DMS153 treated with DMSO at 0.1 percent for 48 hours (cell line): ENCODE measurements around the gene SLC35B2.

Experiments
- DNase-seq: peaks from one replicate; lab custom pipeline; 2025; ENCODE audit not compliant: unreplicated experiment; lab: John Stamatoyannopoulos, UW

Gene SLC35B2, protein sequence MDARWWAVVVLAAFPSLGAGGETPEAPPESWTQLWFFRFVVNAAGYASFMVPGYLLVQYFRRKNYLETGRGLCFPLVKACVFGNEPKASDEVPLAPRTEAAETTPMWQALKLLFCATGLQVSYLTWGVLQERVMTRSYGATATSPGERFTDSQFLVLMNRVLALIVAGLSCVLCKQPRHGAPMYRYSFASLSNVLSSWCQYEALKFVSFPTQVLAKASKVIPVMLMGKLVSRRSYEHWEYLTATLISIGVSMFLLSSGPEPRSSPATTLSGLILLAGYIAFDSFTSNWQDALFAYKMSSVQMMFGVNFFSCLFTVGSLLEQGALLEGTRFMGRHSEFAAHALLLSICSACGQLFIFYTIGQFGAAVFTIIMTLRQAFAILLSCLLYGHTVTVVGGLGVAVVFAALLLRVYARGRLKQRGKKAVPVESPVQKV

DNA sequence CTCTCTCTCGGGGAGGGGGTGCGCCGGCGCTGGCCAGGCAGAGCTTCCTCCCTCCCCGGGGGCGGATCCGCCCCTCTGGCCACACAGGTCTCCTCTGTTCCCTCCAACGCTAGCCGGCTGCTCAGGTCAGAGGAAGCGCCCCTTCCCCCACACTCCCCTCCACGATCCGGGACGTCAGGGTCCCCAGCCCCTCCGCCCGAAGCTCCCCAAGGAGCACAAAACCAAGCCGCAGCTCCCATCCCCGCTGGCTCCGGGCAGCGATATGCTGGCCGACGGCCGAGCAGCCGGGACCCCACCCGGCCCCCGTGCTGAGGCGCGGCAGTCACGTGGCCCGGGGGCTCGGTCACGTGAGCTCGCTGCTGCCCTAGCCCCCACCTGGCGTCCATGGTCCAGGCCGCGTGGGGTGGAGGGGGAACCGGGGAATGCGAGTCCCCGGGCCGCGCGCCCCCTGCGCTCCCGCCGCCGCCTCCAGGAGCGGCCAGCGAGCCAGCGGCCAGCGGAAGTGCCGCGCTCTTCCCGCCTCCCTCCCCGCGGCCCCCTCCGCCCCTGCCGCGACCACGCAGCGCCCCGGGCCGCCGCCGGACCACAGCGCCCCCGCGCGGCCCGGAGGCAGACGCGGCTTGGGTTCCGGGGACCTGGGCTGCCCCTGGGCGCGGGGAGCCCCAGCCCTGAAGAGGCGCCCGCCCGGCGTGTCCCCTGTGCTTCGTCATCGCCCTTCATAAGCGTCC, at the start of gene SLC35B2:
SLC35B2 (minus strand) TSS at position 504 of the 728 bp plus-strand sequence; CDS start at position 386, 118 bp downstream.
- DNase-seq, result peak; percentile 40

DNA sequence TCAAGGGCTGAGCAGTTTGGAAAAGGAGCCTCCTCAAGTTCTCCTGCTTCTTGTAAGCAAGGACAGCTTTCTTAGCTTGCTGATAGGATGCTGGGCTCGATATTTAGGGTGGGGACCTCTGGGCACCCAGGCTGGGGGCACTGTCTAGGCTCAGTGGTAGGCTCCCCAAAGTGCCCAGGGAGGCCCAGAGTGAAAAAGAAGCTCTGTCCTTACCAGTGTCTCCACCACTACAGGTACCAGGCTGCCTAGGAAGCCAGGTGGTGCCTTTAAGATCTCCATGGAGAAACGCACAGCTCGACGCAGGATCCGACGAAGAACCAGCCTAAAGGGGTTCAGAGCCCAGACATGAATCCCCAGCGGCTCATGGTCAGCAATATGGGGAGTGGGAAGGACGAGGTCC, 49.4 kb upstream of the SLC35B2 start:
- DNase-seq, result no peak

- DNase-seq, result no peak
Measured at GRCh38 chr6:44305200-44305725, 47.9 kb upstream of the SLC35B2 start.

GRCh38 chr6:44304282-44305199, 47.2 kb upstream of the SLC35B2 start:
- no peak for DNase-seq

DNA sequence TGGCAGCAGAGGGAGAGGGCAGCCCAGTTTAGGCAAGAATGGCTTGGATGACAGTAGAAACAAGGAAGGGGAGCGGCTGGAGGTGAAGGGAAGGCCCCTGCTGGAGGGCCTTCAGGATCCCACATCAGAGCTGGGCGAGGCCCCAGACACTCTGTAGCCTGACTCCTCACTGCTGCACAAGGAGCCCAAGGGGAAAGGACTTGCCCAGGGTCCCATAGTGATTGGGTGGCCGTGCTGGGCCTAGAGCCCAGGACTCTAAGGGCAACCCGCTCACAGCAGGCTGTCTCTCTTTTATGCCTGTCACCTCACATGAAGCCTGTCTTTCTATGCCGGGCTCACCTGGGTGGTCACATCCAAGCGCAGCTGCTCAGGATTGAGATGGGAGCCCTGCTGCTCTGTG, 46.5 kb upstream of the SLC35B2 start:
- no peak for DNase-seq

GRCh38 chr6:44302856-44303255, 45.5 kb upstream of the SLC35B2 start:
- no peak for DNase-seq

GRCh38 chr6:44301782-44302564, 44.6 kb upstream of the SLC35B2 start:
- no peak for DNase-seq

- DNase-seq, result no peak
Measured at GRCh38 chr6:44301106-44301505, 43.8 kb upstream of the SLC35B2 start.

- DNase-seq, result no peak
Measured at GRCh38 chr6:44300292-44300823, 43.0 kb upstream of the SLC35B2 start.

DNA sequence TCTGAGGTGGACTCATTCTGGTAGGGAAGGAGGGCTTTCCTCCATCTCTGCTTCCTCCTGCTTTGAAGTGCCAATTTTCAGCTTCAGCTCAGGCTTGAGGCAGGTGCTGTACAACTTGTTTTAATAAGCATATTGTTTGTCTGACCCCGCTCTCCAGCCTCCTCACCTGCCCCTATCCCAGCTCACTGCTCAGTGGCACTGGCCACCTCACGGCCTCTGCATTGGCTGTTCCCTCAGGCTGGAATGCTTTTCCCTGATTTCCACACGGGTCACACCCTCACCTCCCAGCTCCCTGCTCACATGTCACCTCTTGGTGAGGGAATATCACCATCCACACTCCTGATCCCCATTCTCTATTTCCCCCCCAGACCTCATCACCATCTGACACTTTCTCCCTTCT, 41.5 kb upstream of the SLC35B2 start:
- no peak for DNase-seq

DNA sequence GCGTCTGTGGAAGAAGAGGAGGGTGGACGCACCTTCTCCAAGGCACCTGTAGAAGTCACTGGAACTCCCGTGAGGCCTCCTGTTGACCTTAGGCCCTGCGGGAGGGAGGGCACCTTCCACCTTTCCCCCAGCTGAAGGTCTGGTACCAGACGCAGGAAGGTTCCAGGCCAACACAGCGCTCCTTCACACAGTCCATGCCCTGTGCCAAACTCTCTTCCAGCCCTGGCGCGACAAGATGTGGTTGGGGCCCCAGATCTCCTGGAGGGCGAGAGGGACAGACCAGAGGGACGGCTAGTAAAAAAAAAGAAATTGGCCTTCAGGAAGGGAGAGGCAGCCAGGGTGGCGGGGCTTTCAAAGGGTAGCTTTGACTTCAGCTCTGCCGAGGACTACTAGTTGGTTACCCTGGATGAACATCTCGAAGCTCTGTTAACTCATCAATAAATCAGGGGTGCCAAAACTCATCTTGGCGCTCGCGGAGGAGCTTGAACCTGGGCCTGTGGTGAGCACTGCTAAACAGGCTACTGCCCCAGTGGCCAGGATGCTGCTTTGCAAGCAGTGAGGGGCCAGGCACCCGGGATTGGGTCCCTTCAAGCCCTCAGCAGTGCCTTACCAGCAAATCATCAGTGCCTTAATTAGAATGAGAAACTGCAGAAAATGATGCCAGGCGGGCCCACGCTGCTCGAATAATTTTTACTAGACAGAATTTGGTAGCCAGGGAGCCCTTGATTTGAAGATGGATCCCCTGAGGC, 40.9 kb upstream of the SLC35B2 start:
- DNase-seq, result no peak

GRCh38 chr6:44297063-44298038, 40.0 kb upstream of the SLC35B2 start:
- DNase-seq, result peak; percentile 3

DNA sequence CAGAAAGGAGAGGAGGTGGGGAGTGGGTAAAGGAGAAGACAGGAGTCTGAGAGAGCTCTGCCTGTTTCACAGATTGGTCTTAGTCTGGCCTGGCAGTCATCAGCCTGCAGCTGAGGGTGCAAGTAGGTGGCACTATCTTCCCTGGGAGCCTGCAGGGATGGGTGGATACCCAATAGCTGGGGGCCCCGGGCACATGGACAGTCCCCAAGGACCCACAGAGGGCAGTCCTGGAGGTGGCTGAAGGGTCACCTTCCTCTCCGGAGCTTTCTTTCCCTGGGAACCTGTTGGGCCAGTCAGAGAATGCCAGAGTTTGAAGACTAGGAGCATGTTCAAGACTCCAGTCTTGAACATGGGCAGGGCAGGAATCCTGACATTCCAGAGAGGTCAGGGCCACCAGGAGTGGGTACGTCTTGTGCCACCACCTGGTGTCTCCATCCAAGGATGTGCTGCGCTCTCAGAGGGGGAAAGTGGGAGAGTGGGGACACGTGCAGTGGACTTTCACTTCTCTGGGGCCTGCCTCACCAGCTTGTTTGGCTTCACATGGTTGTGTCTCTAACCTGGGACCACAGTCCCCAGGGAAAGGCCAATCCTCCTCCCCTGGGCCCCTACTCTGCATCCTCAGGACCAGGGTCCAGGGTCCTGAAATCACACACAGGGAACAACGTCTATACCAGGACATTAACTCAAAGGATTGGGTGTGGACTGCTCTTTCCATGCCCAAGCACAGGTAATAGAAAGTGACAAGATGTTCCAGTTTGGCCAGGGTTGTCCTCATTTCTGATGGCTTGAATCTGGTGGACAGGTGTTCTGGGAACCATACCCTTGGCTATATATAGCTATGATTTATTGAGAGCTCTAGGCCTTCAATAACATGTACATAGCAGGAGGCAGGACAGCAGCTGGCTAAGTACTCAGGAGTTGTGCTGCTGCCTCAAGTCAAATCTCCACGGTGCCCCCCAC, 37.8 kb upstream of the SLC35B2 start:
- DNase-seq, result no peak

- DNase-seq, result no peak
Measured at GRCh38 chr6:44292661-44293365, 35.5 kb upstream of the SLC35B2 start.

DNA sequence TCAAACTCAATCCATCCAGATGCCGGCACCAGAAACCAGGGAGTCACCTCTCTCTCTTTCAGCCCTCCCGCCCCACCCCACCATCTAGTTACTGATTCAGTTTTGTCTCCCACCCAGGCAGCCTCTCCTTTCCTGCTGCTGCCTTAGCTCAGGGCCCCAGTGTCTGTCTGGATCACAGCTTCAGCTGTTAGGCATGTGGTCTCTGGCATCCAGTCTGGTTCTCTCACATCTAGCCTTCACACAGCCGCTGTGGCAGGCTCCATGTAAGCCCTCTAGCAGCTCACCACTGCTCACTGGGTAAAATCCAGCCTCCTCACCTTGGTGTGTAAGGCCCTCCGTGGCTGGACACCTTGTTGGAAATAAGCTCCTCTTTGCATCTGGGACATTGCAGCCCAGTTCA, 34.5 kb upstream of the SLC35B2 start:
- DNase-seq, result no peak

DNA sequence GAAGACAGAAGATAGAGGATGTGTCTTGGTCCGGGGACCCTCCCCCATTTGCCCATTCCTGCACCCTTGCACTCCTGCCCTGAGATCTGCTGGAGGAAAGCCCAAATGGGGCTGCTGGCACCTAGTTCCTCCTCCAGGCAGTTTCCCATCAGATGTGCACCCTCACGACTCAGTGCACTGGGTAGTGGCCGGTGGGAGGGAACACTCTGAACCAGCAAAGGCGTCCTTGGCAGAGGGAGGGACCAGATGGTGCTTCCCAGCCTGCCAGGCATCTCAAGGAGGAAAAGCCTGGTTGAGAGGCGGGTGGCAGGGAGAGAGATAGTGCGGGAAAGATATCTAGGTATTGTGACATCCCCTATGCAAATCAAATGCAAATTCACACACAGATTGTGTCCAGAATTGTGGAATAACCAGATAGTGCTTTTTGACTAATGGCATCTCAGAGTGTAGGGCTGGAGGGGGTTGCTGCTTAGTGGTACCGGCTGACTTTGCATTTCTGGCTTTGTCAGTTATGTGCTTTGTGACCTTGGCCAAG, 32.5 kb upstream of the SLC35B2 start:
- DNase-seq, result no peak
